Fibroblast of peridontal ligament (primary cell): ENCODE data around the gene SLC25A31.
A peak's percentile ranks its signal among the peaks of the same experiment; 100 is the strongest.

Experiments
- DNase-seq: peaks from one replicate; pipeline ENCODE4 v3.0.0-alpha.2; 2010; ENCODE audit errors: extremely low read depth

SLC25A31 gene

DNA sequence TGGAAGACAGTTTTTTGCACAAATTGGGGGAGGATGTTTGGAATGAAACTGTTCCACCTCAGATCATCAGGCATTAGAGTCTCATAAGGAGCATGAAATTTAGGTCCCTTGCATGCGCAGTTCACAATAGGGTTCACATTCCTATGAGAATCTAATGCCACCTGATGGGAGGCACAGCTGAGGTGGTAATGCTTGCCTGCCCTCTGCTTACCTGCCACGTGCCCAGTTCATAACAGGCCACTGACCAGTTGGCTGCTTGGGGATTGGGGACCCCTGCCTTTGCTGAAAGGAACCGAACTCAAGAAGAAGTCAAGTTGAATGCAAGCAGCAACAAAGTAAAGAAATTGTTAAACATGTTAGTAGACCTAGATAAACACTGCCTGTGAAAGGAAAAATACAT, 47.3 kb downstream of the SLC25A31 start:
- no peak for DNase-seq

DNA sequence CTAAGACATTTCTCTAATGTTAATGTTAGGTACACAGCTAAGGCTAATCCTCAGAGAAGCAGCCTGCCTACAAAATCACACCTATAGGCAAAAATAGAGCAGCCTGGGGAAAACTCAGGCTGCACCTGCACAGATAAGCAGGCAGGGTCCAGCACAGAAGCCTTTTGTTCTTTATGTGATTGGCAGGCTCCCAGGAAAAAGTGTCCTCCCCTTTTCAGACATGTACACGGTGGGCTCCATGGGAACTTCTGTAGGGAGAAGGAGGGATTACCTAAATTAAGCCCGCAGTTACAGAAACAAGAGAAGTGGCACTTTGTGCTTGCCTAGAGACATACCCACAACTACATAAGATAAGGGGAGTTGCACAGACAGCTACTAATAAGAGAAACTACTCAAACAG, 47.9 kb downstream of the SLC25A31 start:
- no peak for DNase-seq

DNA sequence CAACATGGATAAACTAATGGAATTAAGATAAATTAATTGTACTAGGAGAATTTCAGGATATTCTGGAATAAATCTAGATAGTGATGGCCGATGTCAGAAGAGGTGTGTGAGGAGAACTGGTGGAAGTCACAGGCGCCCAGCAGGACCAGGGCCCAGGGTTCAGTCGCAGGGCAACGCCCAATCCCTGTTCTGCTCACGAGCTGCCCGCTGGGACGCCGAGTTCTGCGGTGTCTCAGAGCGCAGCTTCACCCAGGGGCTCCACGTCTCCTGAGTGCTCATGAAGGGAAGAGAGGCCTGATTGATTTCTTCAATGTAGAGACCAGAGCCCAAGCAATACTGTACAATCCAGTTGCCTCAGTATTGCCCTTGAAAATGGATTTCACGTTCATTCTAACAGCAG, 50.4 kb downstream of the SLC25A31 start:
- DNase-seq: no peak

GRCh38 chr4:127781300-127782024, 51.3 kb downstream of the SLC25A31 start:
- DNase-seq: peak; percentile 34

- DNase-seq: peak; percentile 76
Observed at GRCh38 chr4:127782025-127782274, 51.8 kb downstream of the SLC25A31 start.

- peak; percentile 60 for DNase-seq
Observed at GRCh38 chr4:127782275-127783025, 52.2 kb downstream of the SLC25A31 start, which contains the start of gene HSPA4L. TSS of gene HSPA4L (plus strand) at chr4:127782322. CDS start at chr4:127782551, 229 bp downstream.

- peak; percentile 78 for DNase-seq
Observed at GRCh38 chr4:127783026-127783769, 53.0 kb downstream of the SLC25A31 start.

DNA sequence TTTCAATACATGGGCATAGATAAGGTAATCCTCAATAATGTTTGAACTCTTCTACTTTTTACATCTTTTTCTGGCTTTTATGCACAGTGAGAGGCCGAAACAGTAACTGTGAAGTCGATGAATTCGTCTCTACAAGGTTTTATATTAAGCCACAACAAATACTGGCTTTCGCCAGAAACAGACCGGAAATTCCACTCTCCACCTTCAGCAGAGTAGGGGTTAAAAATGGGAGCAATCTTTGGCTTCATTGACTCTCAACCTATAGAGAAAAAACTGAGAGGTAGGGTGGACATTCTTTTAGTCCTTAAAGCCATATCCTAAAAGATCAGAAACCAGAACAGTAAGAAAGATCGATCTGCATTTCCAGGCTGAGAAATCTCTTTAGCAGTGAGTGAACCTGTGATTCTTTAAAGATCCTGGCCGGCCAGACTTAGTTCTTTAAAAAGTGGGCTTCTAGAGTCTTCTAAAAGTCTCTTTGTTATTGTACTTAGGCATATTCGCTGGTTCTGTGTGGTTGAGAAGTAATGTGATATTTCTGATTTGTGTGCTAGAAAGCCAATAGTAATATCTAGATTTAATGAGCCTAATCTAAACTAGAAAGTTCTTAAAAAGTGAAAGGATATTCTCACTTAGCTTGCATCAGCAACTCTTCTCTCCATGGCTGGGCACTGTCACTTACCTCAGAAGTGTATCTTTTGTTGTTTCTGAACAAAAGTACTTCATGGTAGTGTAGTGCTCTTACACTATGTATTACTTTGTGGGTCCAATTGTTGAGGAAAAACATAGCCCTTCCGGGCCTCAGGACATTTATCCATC, 54.0 kb downstream of the SLC25A31 start:
- DNase-seq: peak; percentile 13

- DNase-seq: no peak
Observed at GRCh38 chr4:127788517-127788916, 58.3 kb downstream of the SLC25A31 start.

- no peak for DNase-seq
Observed at GRCh38 chr4:127791391-127791790, 61.2 kb downstream of the SLC25A31 start.

- no peak for DNase-seq
Observed at GRCh38 chr4:127793528-127793927, 63.3 kb downstream of the SLC25A31 start.

GRCh38 chr4:127799711-127800110, 69.5 kb downstream of the SLC25A31 start:
- no peak for DNase-seq

DNA sequence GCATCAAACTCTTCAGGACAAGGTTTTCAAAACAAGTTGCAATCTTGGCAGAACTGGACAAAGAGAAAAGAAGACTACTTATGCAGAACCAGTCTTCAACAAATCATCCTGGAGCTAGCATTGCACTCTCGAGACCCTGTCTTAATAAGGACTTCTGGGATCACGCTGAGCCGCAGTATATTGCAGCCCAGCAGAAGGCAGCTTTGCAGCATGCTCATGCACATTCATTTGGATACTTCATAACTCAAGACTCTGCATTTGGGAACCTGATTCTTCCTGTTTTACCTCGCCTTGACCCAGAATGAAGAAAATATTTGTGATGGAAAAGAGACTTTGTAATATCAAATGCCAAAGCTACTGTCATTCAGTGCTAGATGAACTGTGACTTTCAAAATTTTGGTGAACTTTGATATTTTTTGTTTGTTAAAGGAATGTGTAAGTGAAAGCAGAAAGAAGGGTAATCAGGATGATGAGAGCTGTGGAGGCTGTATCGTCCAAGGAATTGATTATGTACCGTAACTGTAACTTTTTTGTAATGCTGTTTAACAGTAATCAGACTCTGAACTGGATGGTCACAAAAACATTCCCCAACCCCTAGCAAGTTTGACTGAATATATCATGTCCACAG, 79.1 kb downstream of the SLC25A31 start:
- DNase-seq: peak; percentile 40

DNA sequence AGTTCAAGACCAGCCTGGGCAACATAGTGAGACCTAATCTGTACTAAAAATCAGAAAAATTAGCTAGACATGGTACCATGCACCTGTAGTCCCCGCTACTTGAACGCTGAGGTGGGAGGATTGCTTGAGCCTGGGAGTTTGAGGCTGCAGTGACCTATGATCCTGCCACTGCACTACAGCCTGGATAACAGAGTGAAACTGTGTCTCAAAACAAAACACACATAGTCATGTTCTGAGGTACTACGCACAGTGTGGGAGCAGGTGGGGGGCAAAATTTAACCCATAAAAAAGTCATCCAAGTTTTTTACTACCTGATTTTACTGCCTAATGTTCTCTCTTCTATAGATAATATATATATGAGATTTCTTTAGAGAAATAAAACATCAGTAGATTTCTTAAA, 80.4 kb downstream of the SLC25A31 start:
- no peak for DNase-seq

DNA sequence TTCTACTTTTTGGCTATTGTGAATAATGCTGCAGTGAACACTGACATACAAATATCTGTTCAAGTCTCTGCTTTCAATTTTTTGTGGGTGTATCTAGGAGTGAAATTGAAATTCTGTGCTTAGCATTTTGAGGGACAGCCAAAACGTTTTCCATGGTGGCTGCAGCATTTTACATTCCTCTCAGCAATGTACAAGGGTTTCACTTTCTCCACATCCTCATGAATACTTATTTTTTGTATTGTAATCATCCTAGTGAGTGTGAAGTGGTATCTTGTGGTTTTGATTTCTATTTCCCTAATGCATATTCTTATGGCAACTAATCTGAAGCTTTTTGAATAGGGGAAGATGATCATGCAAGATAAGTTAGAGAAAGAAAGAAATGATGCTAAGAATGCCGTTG, 92.2 kb downstream of the SLC25A31 start:
- DNase-seq: no peak
